Duodenal mucosa (tissue), 2 donors: ENCODE results near the gene NKD1.
A peak's percentile ranks its signal among the peaks of the same experiment; 100 is the strongest.

Experiments
- H3K27ac ChIP-seq: one replicate; pipeline ENCODE4 v1.7.0; 2013; ENCODE audit warnings: low read depth, low read length
- H3K27me3 ChIP-seq, 2 donors: one replicate each; pipeline ENCODE4 v1.7.0; 2013; ENCODE audit warnings: low read length in 2 of 2, control low read depth in 1 of 2; ENCODE audit not compliant: insufficient read depth in 2 of 2, control insufficient read depth in 1 of 2
- H3K36me3 ChIP-seq, 2 donors: one replicate each; pipeline ENCODE4 v1.7.0; 2013; ENCODE audit warnings: low read length in 2 of 2, control low read depth in 1 of 2; ENCODE audit not compliant: insufficient read depth in 2 of 2, control insufficient read depth in 1 of 2
- H3K4me1 ChIP-seq, 2 donors: one replicate each; pipeline ENCODE4 v1.7.0; 2013; ENCODE audit warnings: low read length in 2 of 2, control low read depth in 1 of 2; ENCODE audit not compliant: insufficient read depth in 2 of 2, control insufficient read depth in 1 of 2
- H3K4me3 ChIP-seq, 2 donors: one replicate each; pipeline ENCODE4 v1.7.0; 2013; ENCODE audit warnings: low read length in 2 of 2, low read depth in 1 of 2
- H3K9ac ChIP-seq, 2 donors: one replicate each; pipeline ENCODE4 v1.7.0; 2013; ENCODE audit warnings: low read length in 2 of 2, low read depth in 1 of 2
- H3K9me3 ChIP-seq, 2 donors: one replicate each; pipeline ENCODE4 v1.7.0; 2013; ENCODE audit warnings: low read length in 2 of 2, control low read depth in 1 of 2; ENCODE audit not compliant: control insufficient read depth in 1 of 2

NKD1 gene

DNA sequence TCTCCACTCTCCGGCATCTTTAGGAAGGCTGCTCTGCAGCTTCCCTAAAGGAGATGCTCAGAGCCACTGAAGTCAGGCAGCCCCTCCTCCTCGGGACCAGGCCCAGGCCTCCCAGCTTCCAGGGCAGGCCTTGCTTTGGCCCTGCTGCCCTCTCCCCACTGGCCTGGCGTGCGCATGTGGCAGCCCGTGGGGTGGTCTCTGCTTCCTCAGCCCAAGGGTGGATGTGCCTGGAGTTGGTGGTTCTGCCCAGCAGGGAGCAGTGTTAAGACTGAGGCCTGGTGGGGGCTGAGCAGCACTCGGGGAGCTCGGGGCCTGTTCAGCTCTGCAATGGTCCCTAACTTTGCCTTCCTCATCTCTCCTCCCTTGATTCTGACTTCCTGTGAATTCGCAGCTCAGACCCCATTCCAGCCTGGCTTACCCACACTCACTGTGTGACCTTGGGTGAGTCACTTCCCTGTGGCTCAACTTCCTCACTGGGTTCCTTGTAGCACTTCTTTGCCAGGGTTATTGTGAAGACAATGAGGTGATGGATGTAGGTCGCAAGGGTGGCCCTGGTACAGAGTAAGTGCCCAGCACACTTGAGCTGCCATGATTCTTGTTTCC is 63.2 kb downstream of the NKD1 start:
- Histone ChIP-seq H3K9me3 (no peaks in the 10 kb centered on the region), H3K4me1 (peaks cover 4 to 14% of the 10 kb centered on the region in 2 donors), H3K4me3 (no peak overlapping the region), H3K27ac (no peak overlapping the region), H3K9ac (no peak overlapping the region), H3K27me3 (no peaks in the 10 kb centered on the region), H3K36me3 (no peaks in the 10 kb centered on the region)

DNA sequence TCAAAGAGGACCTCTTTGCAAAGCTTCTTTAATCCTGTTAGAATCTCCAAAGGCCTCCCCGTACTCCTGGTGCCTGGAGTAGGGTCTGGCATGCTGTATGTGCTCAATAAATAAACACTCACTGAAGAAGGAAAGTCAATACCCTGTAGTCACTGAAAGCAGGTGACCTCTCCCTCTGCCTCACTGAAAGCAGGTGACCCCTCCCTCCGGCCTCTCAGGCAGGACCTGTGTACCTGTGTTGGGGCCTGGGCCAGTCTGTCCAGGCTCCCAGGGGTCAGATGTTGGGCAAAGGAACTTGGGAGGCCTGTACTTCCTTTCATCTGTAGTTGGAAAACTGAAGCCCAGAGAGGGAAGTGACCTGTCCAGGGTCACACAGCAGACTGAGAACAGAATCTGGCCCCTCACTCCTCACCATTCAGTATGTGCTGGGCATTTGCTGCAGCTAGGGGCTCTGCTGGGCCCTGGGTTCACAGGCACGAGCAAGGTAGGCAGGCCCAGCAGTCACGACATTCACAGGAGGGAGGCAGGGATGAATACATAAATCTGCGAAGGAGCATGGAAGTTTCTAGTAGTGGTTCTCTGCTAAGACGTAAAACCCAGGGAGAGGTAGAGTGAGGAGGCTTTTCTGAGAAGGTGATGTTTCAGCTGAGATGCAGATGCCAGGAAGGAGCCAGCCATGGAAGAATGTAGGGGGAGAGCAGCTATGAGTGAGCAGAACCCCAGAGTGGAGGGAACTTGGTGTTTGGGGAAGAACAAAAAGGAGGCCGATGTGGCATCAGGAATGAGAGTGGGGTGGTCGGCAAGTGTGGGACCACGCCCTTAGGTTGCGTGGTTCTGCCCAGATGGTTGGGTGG is 64.0 kb downstream of the NKD1 start:
- Histone ChIP-seq H3K27ac (no peak overlapping the region), H3K9me3 (no peaks in the 10 kb centered on the region), H3K4me3 (no peak overlapping the region), H3K36me3 (no peaks in the 10 kb centered on the region), H3K4me1 (peaks cover 4 to 20% of the 10 kb centered on the region in 2 donors), H3K27me3 (no peaks in the 10 kb centered on the region), H3K9ac (no peak overlapping the region)

DNA sequence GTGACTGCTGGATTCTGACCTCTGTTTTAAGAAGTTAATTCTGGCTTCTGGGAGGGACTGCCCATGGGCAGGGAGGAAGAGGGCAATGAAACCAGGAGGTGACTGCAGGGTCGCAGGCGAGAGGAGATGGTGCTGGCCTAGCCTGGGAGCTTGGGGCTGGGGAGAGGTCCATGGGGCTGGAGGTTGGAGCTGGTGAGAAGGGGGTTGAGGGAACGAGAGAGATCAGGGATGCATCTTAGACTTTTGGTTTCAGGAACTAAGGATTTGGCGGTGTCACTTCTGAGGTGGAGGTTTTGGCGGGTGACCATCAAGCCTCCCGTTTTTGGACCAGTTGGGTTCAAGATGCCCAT is 64.6 kb downstream of the NKD1 start:
- no peaks in the 10 kb centered on the region for H3K27me3 ChIP-seq
- peak overlapping the region in 1 of 2 donors; percentile 6 for H3K9ac ChIP-seq
- peaks cover 8 to 26% of the 10 kb centered on the region in 2 donors for H3K4me1 ChIP-seq
- peak overlapping the region; percentile 34 to 53 for H3K4me3 ChIP-seq
- H3K27ac ChIP-seq = no peak overlapping the region
- no peaks in the 10 kb centered on the region for H3K36me3 ChIP-seq
- no peaks in the 10 kb centered on the region for H3K9me3 ChIP-seq

DNA sequence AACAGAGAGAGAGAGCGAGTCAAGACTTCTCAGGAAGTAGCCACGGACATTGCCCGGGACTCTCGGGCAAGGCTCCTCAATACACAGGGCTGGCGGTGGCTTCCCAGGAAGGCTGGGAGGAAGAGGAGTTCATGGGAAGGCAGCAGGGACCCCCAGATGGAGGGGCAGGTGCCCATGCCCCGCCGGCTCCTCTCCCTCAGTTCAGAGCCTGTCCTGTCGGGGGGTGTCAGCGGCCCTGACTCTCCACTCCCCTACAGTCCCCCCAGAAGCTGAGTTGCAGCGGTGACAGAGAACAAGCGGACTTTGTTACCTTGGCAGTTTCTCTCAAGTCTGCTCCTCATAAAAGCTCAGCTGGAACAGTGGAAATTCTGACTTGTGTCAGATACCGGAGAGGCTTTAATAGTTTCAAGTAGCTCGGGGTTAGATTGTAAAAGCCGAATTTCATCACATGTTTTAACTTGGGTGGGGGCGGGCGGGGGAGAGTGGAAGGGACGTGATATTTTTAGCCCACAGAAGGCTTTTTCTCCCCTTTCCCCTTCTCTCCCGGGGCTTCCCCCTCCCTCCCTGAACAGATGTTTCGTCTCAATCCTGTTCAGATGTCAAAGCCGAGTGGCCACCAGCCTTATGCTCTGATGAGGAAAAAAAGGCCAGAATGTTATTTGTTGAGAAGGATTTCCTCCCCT is 65.2 kb downstream of the NKD1 start:
- no peaks in the 10 kb centered on the region for H3K27me3 ChIP-seq
- peak overlapping the region; percentile 18 to 39 for H3K9ac ChIP-seq
- no peaks in the 10 kb centered on the region for H3K36me3 ChIP-seq
- peaks cover 8 to 26% of the 10 kb centered on the region in 2 donors for H3K4me1 ChIP-seq
- peak overlapping the region; percentile 17 for H3K27ac ChIP-seq
- no peaks in the 10 kb centered on the region for H3K9me3 ChIP-seq
- peak overlapping the region; percentile 34 to 53 for H3K4me3 ChIP-seq

- no peaks in the 10 kb centered on the region for H3K36me3 ChIP-seq
- no peaks in the 10 kb centered on the region for H3K9me3 ChIP-seq
- no peak overlapping the region for H3K4me3 ChIP-seq
- peak overlapping the region; percentile 17 for H3K27ac ChIP-seq
- peak overlapping the region in 1 of 2 donors; percentile 39 for H3K9ac ChIP-seq
- H3K27me3 ChIP-seq = no peaks in the 10 kb centered on the region
- peaks cover 8 to 26% of the 10 kb centered on the region in 2 donors for H3K4me1 ChIP-seq
These were observed 65.8 kb downstream of the NKD1 start for GRCh38 chr16:50613964-50614474.

DNA sequence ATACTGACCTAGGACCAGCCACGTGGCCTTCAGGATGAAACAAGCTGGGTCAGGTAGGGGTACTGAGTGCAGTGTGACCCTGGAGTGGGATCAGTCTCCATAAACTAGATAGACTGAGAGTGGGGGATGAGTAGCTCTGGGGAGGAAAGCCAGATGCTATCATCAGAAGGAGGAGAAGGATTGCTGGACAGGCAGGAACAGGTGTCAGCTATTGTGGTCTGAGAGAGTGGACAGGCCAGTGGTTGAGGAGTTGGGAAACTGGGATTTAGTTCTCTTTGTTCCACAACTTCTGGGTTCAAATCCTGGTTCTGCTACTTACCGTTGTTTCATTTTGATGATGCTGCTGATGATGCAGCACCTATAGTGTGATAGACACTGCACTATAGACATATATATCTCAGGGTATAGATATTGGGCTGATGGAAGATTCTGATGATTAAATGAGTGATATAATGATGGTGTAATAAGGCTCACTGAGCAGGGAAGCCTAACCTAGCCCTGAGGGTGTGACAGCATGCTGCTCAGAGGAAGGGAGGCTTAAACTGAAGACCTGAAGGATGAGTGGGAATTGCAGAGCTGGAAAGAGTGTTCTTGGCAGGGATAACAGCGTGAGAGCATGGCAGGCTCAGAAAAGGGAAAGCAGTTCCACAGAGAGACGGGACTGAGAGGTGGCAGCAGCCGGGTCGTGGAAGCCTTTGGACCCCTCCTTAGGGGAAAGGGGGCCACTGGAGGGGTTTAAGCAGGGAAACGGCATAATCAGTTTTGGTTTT is 66.9 kb downstream of the NKD1 start:
- Histone ChIP-seq H3K36me3 (no peaks in the 10 kb centered on the region), H3K4me3 (no peak overlapping the region), H3K4me1 (peaks cover 8 to 26% of the 10 kb centered on the region in 2 donors), H3K9ac (no peak overlapping the region), H3K9me3 (no peaks in the 10 kb centered on the region), H3K27me3 (no peaks in the 10 kb centered on the region), H3K27ac (no peak overlapping the region)

DNA sequence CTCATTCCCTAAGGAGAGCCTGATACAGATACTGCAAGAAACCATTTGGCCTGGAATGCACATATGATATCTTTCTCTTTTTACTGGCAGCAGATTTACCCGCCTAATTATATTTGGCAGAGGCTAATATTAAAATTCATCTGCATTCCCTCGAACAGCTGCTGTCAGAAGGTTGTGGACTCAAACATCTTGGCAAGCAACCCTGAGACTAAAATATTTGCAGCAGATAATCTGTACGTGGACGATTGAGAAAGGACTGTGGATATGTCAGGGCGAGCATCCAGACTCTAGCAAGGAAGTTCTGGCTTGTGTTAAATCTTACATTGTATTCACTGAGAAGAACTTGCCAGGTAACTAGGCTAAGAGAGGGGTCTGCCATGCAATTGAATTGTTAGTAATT is 67.7 kb downstream of the NKD1 start:
- H3K9ac ChIP-seq = no peak overlapping the region
- no peaks in the 10 kb centered on the region for H3K36me3 ChIP-seq
- no peak overlapping the region for H3K4me3 ChIP-seq
- no peak overlapping the region for H3K27ac ChIP-seq
- no peaks in the 10 kb centered on the region for H3K27me3 ChIP-seq
- peaks cover 8 to 26% of the 10 kb centered on the region in 2 donors for H3K4me1 ChIP-seq
- no peaks in the 10 kb centered on the region for H3K9me3 ChIP-seq

DNA sequence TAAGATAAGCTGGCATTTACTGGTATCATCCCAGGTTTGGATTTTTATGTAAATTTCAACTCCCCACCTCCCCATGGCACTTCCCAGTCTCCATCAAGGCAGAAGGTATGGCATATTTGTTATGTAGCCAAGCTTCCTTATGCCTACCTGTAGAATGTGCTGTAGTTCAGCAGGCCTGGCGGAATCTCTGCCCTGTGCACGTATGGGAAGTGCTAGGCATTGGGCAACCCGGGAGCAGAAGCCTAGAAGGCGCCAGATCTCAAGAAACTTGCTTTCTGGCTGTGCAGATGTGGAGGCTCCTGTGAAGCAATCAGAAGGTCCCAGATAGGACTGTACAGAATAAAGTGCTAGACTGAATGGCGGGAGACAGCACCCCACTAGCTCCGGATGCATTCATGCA is 68.2 kb downstream of the NKD1 start:
- Histone ChIP-seq H3K9me3 (no peaks in the 10 kb centered on the region), H3K4me1 (peaks cover 8 to 26% of the 10 kb centered on the region in 2 donors), H3K27ac (no peak overlapping the region), H3K27me3 (no peaks in the 10 kb centered on the region), H3K4me3 (no peak overlapping the region), H3K9ac (no peak overlapping the region), H3K36me3 (no peaks in the 10 kb centered on the region)

GRCh38 chr16:50616883-50617645 is 68.9 kb downstream of the NKD1 start:
- Histone ChIP-seq H3K9me3 (no peaks in the 10 kb centered on the region), H3K9ac (no peak overlapping the region), H3K36me3 (no peaks in the 10 kb centered on the region), H3K4me1 (peaks cover 8 to 26% of the 10 kb centered on the region in 2 donors), H3K27me3 (no peaks in the 10 kb centered on the region), H3K27ac (no peak overlapping the region), H3K4me3 (no peak overlapping the region)
